HG03439 (cell line): ENCODE measurements around the gene MNAT1.
"Not testable (repeated sequence)": the region's sequence is repeated elsewhere in the genome, so short reads cannot be mapped to it uniquely, and the experiment has no call there.

Source experiments
- ATAC-seq: cut with Tn5 transposase; IDR thresholded peaks from one replicate; pipeline ENCODE4 v1.9.1; 2021; ENCODE audit warnings: mild to moderate bottlenecking, moderate library complexity; ENCODE audit not compliant: unreplicated experiment

The MNAT1 gene

DNA sequence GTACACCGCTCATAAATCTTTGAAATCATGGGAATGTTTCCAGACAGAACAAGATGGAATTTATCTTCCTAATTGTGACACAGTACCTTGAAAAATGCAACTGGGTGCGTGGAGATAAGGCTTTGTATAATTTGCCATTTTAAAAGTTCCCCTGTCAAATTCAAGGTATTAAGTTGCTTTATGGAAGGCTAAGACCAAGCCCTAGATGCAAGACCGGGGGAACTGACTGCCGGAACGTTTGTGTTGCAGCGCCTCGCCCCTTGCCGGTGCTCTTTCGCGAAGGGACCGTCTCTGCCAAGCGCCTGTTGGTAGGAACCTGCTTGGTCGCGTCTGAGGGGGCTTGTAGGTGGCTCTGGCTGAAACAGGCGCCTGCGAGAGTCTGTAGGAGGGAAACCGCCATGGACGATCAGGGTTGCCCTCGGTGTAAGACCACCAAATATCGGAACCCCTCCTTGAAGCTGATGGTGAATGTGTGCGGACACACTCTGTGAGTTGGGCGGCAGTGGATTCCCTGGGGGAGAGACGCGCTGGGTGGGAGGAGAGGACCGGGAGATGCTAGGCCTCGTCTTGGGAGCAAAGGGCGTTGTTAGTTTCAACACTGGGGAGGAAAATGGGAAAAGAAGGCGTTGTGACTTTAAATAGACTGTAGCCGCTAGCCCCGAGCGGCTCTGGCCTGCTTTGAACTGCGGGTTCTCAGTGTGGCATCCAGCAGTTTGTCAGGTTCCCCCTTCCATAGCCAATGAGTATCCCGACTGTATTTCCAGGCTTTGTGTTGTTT is at the start of gene MNAT1:
Gene MNAT1, plus strand, starts transcription at position 297 of the 778 bp plus-strand sequence. Its CDS starts 102 bp downstream, at position 399.
- ATAC-seq: peak; percentile 97

DNA sequence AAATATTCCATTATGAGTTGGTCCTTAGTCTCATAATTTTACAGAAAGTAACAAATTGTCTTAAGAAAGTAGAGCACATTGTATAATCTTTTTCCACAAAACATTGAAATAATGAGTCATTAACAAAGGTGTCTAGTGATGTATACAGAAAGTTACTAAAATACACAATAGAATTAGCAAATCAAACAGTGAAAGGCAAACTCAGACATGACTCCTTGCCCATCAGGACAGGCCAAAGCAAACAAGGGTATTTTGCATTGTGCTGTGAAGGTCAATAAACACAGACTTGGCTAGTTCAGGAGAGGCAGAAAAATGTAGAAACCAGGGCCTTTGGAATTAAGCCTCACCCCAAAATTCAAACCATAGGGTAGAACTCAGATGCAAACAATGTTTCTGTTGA is 47.7 kb upstream of the MNAT1 start:
- ATAC-seq: no peak

DNA sequence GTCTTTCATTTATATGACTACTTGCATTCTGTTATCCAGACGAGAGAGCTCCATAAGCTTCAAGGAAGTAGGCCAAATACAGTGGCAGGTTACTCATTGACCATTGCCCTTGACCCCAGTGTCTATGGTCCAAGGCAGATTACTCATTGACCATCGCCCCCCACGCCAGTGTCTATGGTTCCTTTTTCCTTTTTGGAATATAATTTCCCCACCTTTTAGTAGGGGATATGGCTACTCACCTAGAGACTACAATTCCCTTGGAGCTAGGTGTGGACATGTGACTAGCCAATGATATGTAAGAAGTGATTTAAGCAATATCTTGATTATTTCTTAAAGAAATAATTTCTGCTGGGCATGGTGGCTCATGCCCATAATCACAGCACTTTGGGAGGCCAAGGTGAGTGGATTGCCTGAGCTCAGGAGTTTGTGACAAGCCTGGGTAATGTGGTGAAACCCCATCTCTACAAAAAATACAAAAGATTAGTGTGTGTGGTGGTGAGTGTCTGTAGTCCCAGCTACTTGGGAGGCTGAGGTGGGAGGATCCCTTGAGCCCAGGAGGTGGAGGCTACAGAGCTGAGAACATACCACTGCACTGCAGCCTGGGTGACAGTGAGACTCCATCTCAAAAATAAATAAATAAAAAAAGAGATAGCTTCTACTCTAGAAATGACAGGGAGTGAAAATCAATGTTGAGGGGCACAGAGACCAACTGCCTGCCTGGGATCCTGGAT is 43.0 kb upstream of the MNAT1 start:
- no peak for ATAC-seq

DNA sequence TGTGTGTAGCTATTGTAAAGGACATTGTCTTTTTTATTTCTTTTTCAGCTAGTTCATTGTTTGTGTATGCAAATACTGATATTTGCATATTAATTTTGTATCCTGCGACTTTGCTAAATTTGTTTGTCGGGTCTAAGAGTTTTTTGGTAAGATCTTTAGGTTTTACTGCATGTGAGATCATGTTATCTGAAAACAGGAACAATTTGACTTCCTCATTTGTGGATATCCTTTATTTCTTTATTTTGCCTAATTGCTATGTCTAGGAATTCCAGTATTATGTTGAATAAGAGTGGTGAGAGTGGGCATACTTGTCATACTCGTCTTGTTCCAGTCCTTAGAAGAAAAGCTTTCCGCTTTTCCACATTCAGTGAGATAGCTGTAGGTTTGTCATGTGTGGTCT is 39.2 kb upstream of the MNAT1 start:
- no peak for ATAC-seq

DNA sequence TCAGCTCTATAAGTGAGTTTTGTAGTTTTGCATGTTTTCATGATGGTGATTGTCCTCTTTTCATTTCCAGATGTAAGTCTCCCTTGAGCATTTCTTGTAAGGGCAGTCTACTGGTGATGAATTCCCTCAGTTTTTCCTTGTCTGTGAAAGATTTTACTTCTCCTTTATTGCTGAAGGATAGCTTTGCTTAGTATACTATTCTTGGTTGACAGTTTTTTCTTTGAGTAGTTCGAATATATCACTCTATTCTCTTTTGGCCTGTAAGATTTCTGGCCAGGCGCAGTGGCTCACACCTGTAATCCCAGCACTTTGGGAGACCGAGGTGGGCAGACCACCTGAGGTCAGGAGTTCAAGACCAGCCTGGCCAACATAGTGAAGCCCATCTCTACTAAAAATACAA is 34.0 kb upstream of the MNAT1 start:
- no peak for ATAC-seq

DNA sequence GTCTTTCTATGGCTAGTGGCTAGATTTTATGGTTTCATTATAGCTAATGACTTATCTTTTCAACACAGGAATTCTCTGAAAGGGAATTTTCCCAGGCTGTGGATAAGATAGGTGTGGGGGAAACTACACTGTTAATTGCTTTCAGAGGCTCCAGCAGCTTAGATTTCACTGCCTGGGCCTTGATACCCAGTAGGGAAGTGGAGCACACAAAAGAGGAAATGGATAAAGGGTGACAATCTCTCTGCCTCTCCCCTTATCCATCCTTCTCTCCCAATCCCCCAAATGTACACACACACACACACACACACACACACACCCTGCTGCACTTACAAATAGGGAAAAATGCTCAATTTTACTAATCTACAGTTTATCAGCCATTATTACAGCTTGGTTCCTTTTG is 29.5 kb upstream of the MNAT1 start:
- no peak for ATAC-seq

DNA sequence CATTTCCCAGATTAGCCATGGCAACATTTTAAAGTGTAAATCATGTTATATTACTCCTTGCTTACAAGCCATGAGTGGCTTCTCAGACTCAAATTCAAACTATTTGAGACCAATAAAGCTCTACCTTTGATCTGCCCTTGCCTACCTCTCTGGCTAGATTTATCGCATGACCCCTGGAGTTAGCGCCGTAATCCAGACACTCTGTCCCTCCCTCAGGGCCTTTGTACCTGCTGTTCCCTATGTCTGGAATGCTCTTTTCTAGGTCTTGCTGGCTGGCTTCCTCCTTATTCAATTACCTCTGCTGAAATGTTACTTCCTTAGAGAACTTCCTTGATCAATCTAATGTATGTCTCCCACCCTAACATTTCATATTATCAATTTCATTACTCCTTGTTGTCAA is 26.7 kb upstream of the MNAT1 start:
- ATAC-seq: no peak

DNA sequence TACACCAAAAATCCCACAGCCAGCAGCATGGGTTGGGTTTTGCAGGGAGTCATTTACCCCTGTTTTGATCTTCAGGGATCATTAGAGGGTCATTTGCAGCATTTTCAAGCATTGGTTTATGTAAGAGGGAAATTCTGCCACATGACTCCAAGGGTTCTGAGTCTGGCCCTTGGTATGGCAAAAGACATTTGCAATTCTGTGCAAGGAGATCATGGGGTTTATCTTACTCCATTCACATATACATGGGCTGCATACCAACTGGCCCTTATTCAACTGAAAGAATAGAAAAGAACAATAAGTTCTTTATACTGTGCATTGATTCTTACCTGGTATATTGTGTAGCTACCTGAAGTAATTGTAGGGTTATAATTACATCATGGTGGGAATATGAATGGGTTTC is 24.1 kb upstream of the MNAT1 start:
- no peak for ATAC-seq

DNA sequence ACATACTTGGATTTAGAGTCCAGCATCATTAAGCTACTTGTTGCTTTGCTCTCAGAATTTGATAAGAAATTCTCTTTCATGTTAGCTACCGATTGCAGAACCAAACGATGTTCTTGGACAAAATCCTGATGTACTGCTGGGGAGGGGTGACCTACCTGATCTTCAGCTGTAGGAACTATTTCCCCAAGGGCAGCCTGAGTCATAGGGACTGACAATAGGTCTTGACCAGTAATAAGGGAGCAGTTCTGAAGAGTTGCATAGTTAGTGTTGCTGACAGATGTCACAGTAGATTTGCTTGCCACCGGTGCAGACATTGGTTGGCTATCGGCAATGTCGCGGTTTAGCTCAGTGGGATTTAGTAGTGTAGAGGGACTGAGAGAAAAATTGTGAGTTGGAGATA is 21.0 kb upstream of the MNAT1 start:
- no peak for ATAC-seq

DNA sequence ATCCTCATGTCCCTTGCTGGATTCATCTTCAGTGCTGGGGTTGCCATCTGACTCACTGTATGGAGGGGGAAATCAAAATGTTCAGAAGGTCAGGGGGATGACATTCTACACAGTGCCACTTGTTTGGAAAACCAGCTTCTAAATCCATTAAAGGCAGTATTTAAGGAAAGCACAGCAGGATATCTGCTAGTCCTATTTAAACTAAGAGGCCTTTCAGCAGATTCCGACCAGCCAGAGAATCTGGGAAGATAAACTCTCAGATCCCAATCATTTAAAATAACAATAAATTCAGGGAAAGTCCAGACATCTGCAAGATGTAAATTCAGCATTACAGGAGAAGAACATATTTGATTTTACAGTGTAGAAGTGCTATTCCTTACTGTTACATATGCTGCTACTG is 14.2 kb upstream of the MNAT1 start:
- no peak for ATAC-seq

DNA sequence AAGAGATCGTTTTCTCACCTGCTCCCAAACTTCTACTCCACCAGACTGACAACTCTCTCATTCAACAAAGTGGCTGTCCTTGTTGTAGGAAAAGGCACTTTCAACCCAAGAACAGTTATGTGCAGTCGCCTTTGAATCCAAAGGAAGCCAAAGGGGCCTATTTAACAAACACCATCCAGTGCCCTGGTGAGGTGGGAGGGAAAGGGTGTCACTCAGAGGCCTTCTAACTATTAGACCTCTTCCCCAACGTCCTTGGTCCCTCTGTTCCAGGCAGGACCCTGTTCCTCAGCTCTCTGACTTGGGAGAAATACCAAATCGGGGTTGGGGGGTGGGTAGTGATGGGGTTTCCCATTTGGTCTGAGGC is 13.6 kb upstream of the MNAT1 start:
- ATAC-seq: no peak

DNA sequence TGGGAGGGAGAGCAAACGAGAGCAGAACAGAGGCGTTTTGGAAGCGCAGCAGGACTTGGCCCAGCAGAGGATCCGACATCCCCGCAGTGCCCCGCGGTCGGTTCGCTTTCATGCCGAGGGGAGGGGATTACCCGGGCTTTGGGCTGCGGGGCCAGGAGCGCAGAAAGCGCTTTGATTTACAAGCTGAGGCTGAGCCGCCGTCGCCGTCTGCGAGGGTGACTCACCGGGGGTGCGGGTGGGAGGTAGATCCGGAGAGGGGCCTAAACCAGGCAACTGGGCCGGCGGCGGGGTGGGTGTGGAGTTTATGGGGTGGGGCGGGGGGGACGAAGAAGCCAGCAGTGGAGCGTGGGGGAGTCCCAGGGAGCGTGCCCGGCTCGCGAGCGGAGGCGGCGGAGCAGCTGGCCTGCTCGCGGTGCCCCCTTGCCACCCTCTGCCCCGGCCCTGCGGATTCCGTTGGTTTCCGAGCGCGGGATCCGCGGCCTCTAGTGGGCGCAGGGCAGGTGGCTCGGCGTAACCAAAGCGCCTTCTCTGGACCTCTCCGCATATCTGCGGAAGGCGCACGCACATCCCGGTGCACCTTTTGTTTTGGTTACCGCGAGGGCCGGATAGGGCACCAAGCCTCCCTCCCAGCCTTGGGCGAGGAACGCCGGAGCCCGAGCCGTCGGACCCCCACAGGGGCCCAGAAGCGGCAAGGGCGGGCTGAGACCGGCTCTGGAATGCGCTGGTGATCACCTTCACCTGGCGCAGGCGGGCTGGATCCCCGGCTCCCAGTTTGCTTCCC is 13.0 kb upstream of the MNAT1 start:
- no peak for ATAC-seq

DNA sequence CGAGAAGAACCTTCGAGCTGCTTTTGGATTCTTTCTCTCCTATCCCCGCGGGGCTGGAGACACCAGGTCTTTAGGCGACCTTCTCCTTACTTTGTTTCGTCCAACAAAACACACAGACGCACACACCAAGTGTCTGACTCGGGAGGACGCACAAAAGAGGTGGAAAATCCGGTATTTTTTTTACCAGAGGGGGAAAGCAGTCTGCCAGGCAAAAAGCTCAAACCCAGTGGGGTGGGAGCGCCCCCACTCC is 12.5 kb upstream of the MNAT1 start:
- no peak for ATAC-seq

DNA sequence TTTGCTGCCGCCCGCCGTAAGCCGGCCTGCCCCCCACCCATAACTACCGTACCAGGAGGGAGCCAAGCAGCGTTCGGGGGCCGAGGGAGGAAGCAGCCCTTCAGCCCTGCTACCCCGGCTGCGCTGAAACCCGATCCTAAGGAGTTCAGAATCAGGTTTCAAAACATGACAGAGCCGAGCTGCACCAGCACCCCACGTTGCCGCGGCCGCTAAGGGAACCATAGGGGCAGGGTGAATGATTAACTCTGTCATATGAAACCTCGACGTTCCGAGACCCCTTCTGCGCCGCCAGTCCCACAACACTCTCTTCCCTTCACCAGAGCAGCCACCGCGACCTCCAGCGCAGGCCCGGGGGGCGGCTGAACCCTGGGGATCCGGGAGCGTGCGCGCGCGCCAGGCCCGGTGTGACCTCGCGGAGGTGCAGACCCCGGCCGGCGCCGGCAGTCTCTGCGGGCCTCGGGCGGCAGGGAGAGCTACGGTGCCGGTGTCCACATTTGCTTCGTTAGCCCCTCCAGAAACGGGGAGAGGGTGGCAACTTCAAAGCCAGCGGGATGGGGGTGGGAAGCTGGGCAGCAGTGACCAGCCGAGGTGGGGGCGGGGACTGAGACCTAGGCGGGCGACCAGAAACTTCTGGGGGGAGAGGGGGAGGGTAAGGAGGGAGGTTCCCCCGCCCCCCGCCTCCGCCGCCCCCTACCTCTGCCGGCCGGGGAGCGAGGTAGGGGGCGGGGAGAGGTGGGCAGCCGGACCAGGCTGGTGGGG is 12.0 kb upstream of the MNAT1 start:
- ATAC-seq: no peak

DNA sequence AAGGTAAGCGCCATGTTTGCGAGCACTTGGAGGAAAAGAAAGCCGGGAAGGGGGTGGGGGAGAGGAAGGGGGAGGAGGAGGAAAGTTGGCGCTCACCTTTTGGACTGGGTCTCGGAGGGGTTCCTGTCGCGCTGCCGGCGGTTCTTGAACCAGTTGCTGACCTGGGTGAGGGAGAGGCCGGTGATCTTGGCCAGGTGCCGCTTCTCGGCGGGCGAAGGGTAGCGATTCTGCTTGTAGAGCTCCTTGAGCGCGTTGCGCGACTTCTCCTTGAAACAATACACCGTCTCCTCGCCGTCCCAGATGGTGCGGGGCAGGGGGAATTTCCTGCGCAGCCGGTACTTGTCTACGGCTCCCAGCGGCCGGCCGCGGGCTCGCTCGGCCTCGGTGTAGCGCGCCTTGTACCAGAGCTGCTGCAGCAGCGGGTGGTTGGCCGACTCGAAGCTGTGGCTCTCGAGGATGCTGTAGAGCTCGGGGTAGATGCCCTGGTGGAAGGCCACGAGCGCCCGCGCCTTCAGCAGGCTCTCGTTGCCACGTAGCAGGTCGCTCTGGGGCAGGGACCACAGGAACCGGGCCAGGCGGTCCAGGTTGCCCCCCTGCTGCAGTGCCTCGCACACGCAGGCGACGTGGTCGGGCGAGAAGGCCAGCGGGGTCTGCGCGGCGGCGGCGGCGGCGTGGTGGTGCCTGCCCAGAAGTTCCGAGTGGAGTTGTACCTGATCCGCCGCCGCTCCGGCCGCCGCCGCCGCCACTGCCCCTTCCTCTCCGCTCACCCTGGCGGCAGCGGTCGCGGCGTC is 11.2 kb upstream of the MNAT1 start:
- peak; percentile 53 for ATAC-seq

DNA sequence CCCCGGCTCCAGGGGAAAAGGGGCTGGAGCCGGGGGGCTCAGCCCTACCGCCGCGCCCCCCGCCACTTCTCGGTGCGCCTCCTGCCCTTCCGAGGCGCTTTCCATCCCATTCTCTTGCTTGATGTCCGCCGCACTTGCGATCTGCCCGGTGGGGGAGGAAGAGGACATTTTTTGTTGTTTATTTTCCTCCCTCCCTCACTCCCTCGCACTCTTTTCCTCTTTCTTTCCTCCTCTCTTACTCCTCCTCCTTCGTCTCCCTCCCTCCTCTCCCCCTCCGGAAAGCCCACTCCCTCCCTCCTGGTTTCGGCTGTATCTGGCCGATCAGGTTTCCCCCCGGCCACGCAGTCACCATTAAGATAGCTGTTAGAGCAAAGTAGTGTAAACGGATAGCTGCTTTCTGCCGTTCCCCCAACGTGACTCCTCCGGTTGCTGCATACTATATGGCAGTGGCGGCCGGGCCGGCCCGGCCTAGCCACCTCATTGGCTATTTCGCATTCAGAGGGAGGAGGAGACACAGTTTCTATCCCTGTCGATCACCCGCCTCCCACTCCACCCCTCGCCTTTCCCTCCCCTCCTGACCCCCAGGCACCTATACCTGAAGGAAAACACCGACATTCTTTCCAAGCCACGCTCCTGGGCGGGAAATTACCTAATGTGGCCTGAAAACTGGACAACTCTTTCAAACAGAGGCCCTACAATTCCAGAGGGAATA is 10.5 kb upstream of the MNAT1 start, which contains the start of gene SIX4:
Gene SIX4, minus strand, starts transcription at position 445 of the 712 bp plus-strand sequence. Its CDS starts 277 bp downstream, at position 168.
- ATAC-seq: peak; percentile 43

DNA sequence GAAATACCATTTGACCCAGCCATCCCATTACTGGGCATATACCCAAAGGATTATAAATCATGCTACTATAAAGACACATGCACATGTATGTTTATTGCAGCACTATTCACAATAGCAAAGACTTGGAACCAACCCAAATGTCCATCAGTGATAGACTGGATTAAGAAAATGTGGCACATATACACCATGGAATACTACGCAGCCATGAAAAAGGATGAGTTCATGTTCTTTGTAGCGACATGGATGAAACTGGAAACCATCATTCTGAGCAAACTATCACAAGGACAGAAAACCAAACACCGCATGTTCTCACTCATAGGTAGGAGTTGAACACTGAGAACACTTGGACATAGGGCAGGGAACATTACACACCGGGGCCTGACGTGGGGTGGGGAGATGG is 3.3 kb upstream of the MNAT1 start:
- not testable (repeated sequence) for ATAC-seq

DNA sequence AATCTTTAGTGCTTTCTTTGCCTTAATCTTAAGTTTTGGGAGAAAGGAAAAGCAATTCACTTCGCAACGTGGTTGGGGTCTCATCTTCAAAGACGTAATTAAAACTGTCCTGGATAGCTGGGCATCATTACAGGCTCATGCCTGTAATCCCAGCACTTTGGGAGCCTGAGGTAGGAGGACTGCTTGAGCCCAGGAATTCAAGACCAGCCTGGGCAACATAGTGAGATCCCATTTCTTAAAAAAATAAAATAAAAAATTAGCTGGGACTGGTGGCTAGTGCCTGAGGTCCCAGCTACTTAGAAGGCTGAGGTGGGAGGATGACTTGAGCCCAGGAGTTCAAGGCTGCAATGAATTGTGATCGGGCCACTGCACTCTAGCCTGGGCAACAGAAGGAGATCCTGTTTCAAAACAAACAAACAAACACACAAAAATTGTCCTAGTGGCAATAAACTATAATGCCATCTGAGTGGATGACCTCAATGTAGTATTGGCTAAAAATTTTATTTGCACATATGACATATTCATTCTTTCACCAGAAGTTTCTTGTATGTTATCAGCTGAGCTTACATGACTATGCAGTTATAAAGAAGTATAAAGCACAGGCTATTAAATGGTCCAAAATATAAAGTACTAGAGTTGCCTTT is 1.6 kb upstream of the MNAT1 start:
- no peak for ATAC-seq

DNA sequence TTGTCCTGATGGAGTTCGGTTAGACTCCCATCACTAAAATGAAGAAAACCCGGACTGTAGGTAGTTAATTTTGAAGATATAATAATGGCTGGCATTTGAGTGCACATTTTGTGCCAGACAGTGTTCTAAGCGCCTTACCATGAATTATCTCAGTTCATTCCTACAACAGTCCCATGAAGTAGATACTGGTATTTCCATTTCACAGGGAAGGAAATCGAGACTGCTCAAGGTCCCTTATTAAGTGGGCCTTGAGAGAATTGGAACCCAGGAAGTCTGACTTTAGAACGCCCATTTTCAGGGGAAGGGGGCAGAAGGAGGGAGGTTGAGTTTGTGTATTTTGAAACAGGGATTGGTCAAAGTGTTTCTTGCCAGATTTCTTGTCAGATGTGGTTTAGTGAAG is 855 bp downstream of the MNAT1 start:
- ATAC-seq: no peak
